ENCODE data around the gene POLR1E.
"Not testable (repeated sequence)": the region's sequence is repeated elsewhere in the genome, so short reads cannot be mapped to it uniquely, and the experiment has no call there.

Gene POLR1E

DNA sequence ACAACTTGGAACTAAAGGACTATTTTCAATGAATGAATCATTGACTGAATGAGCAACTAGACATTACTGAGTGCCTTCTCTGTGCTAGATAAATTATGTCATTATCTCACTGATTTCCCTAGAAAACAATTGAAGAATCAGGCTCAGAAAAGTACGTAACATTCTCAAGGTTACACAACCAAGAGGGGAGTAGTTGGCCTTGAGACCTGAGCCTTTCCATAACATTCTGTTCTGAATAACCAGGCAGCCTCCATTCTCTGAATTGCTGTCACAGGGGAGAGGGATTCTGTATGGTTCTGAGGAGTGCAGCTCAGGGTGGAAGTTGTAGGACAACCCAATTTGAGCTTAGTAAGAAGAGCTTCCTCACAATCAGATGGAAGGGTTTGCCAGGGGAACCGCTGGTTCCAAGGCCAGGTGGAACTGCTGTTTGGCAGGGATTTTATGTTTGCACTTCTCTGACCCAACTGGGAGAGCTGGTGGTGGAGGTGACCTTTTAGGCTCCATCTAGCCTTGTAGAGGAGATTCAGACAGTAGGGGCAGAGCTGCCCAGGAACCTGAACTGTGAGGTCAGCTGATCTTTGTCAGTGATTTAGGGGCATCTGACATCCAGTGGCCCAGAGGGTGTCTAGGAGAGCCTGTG is 16.3 kb downstream of the POLR1E start:
- peak; percentile 94 for DNase-seq (ENCODE audit: low read depth)

DNA sequence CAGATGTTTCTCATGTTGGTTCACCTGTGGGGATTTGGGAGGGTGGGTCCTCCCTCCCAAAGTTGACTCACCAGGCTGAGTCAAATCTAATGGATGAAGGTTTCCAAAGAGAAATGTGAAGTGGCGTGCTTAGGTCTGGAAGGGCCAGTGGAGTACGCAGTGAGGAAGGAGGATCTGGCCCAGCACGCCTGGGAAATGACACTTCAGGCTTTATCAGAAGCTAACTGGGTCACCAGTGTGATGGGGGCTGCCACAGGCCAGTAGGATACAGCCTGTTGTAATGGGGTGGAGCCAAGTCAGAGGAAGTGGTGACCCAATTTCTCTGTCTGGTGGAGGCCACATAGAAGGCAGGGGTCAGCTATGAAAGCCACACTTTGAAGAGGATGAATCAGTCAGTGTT is 18.0 kb downstream of the POLR1E start:
- peak; percentile 72 for DNase-seq (ENCODE audit: low read depth)

- DNase-seq (ENCODE audit: low read depth), result no peak
These were observed 18.9 kb downstream of the POLR1E start for GRCh38 chr9:37504605-37505004.

GRCh38 chr9:37507566-37508134 is 21.9 kb downstream of the POLR1E start:
- DNase-seq (ENCODE audit: low read depth), result peak; percentile 13

DNA sequence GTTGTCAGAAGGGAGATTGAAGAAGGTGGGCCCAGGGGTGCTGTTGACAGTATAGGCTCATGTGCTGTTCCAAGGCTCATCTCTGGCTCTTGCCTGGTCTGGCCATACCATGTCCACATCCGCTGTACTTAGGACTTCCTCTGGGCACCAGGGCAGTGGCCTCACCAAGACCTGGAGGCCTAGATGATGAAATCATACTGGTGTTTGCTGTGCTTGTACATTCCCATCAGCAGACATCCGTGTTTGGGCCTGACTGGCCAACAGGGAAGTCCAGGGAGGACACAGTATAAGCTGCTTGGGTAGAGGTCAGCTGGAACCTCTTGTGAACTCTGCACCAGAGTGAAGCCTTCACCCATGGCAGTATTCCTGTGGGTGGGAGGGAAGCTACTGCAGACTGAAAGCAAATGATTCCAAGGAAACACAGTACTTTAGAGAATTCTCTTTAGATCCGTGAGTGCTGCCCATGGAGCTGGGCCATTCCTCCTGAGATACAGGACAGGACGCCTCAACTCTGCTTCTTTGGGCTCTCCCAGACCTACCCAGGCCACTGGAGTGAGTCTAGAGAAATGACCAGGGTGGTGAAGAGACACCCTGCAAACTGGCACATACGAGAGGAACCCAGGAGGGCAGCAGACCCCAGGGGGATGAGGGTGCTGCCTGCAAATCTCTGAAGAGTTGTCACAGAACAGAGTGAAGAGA is 22.5 kb downstream of the POLR1E start:
- DNase-seq (ENCODE audit: low read depth), result peak; percentile 74

GRCh38 chr9:37508834-37509206 is 23.1 kb downstream of the POLR1E start:
- DNase-seq (ENCODE audit: low read depth), result no peak

GRCh38 chr9:37509536-37509935 is 23.8 kb downstream of the POLR1E start:
- no peak for DNase-seq (ENCODE audit: low read depth)

DNA sequence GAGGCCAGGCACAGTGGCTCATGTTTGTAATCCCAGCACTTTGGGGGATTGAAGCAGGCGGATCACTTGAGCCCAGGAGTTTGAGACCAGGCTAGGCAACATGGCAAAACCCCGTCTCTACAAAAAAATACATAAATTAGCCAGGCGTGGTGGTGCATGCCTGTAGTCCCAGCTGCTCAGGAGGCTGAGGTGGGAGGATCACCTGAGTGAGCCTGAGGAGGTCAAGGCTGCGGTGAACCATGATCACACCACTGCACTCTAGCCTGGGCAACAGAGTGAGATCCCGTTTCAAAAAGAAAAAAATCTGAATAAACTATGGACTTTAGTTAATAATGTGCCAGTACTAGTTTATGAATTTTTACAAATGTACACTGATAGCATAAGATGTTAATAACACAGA is 24.3 kb downstream of the POLR1E start:
- not testable (repeated sequence) for DNase-seq (ENCODE audit: low read depth)

- DNase-seq (ENCODE audit: low read depth), result peak; percentile 12
These were observed 25.6 kb downstream of the POLR1E start for GRCh38 chr9:37511016-37512010.

GRCh38 chr9:37512437-37512836 is 26.7 kb downstream of the POLR1E start:
- DNase-seq (ENCODE audit: low read depth), result no peak

GRCh38 chr9:37514415-37514814 is 28.7 kb downstream of the POLR1E start:
- DNase-seq (ENCODE audit: low read depth), result not testable (repeated sequence)

DNA sequence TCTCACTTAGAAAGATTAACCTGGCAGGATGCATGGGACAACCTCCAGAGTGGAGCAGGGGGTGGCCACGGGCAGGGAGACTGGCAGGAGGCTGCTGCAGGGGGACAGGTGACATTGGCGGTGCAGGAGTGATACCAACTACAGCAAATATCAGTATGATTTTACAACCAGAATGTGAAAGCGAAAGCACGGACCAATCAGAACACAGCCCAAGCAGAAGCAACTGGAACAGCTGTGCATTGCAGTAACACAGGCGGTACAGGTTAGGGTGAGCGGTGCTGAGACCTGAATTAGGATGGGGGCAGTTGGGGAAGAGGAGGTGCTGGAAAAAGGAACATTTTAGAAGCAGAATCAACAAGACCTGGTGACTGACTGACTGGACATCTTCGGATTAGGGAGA is 29.3 kb downstream of the POLR1E start:
- no peak for DNase-seq (ENCODE audit: low read depth)

DNA sequence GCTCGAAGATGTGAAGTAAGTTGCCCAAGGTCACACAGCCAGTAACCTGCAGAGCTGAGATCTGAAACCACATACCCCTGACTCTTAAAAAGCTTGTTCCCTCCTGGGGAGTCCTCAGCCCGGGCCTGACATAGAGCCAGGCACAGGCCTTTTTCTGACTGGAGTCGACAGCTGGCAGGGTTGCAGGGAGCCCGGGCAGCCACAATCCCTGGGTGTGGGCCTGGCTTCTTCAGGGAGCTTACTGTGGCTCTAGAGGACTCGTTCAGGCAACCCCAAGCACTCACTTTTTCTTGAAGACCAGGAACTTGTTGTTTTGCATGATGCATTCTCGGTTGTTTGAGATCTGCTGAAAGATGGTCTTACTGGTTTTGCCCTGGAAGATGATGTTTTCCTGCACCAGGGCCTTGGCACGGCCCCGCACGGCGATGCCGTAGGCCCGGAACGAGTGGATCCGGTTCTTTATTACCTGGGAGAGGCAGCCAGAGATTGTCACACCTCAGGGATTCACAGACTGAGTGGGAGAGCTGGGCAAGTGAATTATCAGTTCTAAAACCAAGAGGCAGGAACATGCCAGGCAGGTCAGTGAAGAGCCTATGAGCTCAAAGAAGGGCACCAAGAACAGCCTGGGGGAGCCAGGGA is 30.0 kb downstream of the POLR1E start:
- DNase-seq (ENCODE audit: low read depth), result no peak

DNA sequence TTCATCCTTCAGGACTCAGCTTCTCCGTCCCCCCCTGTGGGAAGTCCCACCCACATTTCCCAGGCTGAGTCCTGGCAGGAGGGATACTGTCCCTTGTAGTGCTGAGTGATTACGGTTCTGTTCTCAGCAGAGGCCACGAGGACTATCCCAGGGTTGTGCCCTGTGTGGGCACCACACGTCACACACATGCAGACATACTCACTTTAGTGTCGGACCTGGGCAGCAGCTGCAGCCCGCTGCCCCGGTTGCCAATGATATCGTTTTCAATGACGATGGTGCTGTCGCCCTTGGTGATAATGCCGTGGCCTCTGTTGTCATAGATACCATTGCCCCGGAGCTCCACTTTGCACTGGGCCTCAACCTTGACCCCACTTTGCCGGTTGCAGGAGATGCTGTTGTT is 32.2 kb downstream of the POLR1E start:
- DNase-seq (ENCODE audit: low read depth), result no peak

GRCh38 chr9:37520641-37521040 is 34.9 kb downstream of the POLR1E start:
- no peak for DNase-seq (ENCODE audit: low read depth)

- DNase-seq (ENCODE audit: low read depth), result no peak
These were observed 35.4 kb downstream of the POLR1E start for GRCh38 chr9:37521111-37521510.

GRCh38 chr9:37522971-37523370 is 37.2 kb downstream of the POLR1E start:
- DNase-seq (ENCODE audit: low read depth), result no peak

GRCh38 chr9:37523916-37524315 is 38.2 kb downstream of the POLR1E start:
- DNase-seq (ENCODE audit: low read depth), result no peak

DNA sequence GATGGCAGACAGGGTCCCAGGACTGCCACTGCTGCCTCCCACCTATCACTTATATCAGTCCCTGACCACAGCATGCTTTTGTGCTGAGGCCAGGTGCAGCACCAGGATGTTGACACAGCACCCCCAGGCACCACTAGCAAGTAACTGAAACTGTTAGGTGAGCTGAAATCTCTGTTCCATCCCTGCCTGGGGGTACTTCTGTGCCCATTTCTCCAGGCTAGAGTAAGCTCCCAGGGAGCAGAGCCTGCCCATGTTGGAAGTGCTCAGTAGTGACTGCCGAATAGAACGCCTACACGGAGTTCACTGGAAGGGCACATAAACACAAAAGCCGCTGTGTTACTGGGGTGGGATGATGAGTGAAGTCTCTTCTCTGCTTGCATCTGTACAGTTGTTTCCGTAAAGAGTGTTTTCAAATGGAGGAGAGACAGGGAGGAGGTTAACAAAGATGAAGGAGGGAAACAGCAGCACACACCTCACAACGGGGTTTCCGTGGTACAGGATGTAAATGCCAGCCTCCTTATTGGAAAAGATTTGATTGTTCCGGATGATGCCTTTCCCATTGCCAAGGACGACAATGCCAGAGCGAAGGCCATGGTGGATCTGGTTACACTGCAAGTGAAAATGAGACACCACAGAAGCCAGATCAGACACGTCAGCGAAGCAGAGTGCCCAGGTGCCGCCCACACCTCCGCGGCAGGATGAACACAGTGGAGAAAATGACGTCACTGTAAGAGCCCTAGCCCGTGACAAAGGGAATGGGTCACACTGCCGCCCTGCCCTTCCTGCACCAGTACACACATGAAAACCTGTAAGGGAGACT is 43.1 kb downstream of the POLR1E start:
- DNase-seq (ENCODE audit: low read depth), result no peak

DNA sequence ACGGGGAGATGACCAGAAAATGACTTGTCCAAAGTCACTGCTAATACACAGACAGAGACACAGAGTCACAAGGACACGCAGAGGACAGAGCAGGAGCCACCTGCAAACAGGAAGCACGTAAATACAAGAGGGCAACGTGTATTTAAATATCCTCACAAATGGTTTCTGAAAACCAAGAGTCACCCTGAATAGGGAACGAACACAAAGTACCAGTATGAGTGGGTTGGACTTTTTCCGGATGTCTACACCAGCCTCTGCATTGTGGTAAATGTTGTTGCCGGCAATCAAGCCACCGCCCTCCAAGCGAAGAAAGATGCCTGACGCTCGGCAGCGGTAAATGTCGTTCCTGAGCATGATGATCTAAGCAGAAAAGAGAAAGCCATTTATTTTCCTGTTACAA is 46.0 kb downstream of the POLR1E start:
- no peak for DNase-seq (ENCODE audit: low read depth)

DNA sequence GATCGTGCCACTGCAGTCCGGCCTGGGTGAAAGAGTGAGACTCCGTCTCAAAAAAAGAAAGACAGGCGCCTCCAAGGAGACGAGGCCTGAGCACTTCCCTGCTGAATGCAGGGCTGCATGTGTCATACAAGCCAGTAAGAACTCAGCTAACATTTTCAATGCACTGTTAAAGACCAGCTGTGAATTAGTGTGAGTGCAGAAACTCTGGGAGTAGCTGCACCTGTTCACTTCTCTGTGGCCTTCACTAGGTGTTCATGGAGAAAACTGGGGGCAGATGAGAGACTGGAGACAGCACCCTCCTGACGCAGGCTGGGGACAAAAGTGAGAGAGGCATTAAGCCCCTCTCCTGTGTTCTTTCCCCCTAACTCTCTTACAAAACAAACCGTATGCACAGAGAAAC is 48.7 kb downstream of the POLR1E start:
- no peak for DNase-seq (ENCODE audit: low read depth)

Data from amniotic epithelial cell (primary cell).